Kidney (tissue), 14 donors: ENCODE measurements around the gene POLR2C. TPM values are rescaled to one million over a fixed set of nuclear protein-coding genes. Genes with fewer than 3 reads are reported as not detected.
A peak's percentile ranks its signal among the peaks of the same experiment; 100 is the strongest.

ENCODE experiments used
- DNase-seq, 5 donors: peaks; one replicate each; pipeline ENCODE4 v3.0.0-alpha.2; 2013 to 2020
- FAIRE-seq: peaks from 2 replicates; lab custom pipeline; 2012; peaks lifted over from hg19 to GRCh38; lab: Jason Lieb, UNC
- H3K27ac ChIP-seq, 2 donors: one replicate each; pipeline ENCODE4 v1.7.0; 2013; ENCODE audit warnings: low read depth in 2 of 2, low read length in 2 of 2, inconsistent platforms in 1 of 2
- H3K27me3 ChIP-seq: one replicate; pipeline ENCODE4 v1.7.1; 2013; ENCODE audit warnings: low read length, inconsistent platforms; ENCODE audit not compliant: control insufficient read depth, insufficient read depth
- H3K36me3 ChIP-seq, 3 donors: one replicate each; pipeline versions ENCODE4 v1.7.0 to v1.7.1; 2013; ENCODE audit warnings: low read length in 3 of 3, control low read depth in 1 of 3, inconsistent platforms in 1 of 3; ENCODE audit not compliant: insufficient read depth in 3 of 3, control insufficient read depth in 2 of 3
- H3K4me1 ChIP-seq, 3 donors: one replicate each; pipeline versions ENCODE4 v1.7.0 to v1.7.1; 2013; ENCODE audit warnings: low read length in 3 of 3, inconsistent platforms in 1 of 3, low read depth in 1 of 3; ENCODE audit not compliant: control insufficient read depth in 2 of 3, insufficient read depth in 2 of 3
- H3K4me3 ChIP-seq, 3 donors: one replicate each; pipeline versions ENCODE4 v1.7.0 to v1.8.1; 2013; ENCODE audit warnings: low read length in 3 of 3, control low read depth in 1 of 3, inconsistent platforms in 1 of 3
- H3K9ac ChIP-seq, 3 donors: one replicate each; pipeline versions ENCODE4 v1.7.0 to v1.7.1; 2013; ENCODE audit warnings: low read length in 3 of 3, control low read depth in 1 of 3, inconsistent platforms in 1 of 3
- H3K9me3 ChIP-seq, 3 donors: one replicate each; pipeline versions ENCODE4 v1.7.0 to v1.7.1; 2013; ENCODE audit warnings: low read length in 3 of 3, control low read depth in 1 of 3, inconsistent platforms in 1 of 3; ENCODE audit not compliant: control insufficient read depth in 2 of 3, insufficient read depth in 1 of 3
- CTCF ChIP-seq: IDR thresholded peaks from 3 replicates; pipeline ENCODE4 v1.5.1; 2012; ENCODE audit warnings: mild to moderate bottlenecking, moderate library complexity, borderline replicate concordance; ENCODE audit not compliant: insufficient read depth; ENCODE audit errors: extremely low read depth
- intact Hi-C: fragments of 100-400 bp; cut with DNase I; formaldehyde crosslinking; loops from one replicate; pipeline ENCODE4 v1.11.1; 2022
- polyA plus RNA-seq: library from polyadenylated mRNA; stranded (reverse); fragments of 350-450 nt; fragmentation: Illumina TruSeq; extraction: RNeasy Lipid Tissue Mini Kit (QIAGEN cat#74804); gene quantifications from one replicate; pipeline ENCODE4 v1.2.3, GENCODE V29; 2014; ENCODE audit warnings: low read depth, low replicate concordance; ENCODE audit not compliant: insufficient read depth
- total RNA-seq: library from RNA; stranded (reverse); fragmentation: NEBNext Ultra II Directional; extraction: Animal tissue kit (Norgen Biotek cat#: 25700); gene quantifications from one replicate; pipeline ENCODE4 v1.2.1, GENCODE V29; 2021
- donor health status: control.
- donor health status: control.
- donor health status: control.
- donor health status: control.
- donor health status: control.
- donor health status: DM: yes; HTN: yes; CAD: no.
- donor health status: Normal renal cell carcinoma (clear cell type).

The POLR2C gene
- total and polyA plus RNA-seq, 2 donors from 2014 or later: 58.9 to 68.9 TPM

GRCh38 chr16:57512296-57513001, 50.0 kb downstream of the POLR2C start:
- Histone ChIP-seq H3K9ac (no peak overlapping the region), H3K4me3 (no peak overlapping the region), H3K27ac (no peak overlapping the region), H3K9me3 (no peaks in the 10 kb centered on the region), H3K27me3 (no peaks in the 10 kb centered on the region), H3K4me1 (peaks cover 6 to 26% (median 11%) of the 10 kb centered on the region in 3 donors), H3K36me3 (peaks cover 0 to 3% (median 2%) of the 10 kb centered on the region in 3 donors)
- intact Hi-C loops: loop anchor here (10.0 kb wide), 1 partner anchor 98 kb away; no protein-coding TSS in a partner anchor
- DNase-seq: peak in 1 of 5 donors; percentile 74
- TF ChIP-seq CTCF: no peak
- FAIRE-seq: no peak

GRCh38 chr16:57513371-57514102, 51.1 kb downstream of the POLR2C start:
- no peak for FAIRE-seq

DNA sequence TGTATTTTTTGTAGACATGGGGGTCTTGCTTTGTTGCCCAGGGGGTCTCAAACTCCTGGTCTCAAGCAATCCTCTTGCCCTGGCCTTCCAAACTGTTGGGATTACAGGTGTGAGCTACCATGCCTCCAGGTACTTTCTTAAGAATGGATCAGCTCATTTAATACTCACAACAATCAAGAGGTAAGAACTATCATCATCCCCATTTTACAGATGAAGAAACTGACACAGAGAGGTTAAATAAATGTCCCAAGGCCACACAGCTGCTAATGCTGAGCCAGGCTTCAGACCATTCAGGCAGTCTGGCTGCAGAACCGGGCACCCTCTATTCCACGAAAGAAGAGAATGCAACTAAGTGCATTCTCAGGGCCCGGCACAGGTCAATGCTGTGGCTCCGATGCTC, 51.9 kb downstream of the POLR2C start:
- peak overlapping the region in 1 of 3 donors; percentile 26 for H3K9ac ChIP-seq
- no peak overlapping the region for H3K4me3 ChIP-seq
- H3K4me1 ChIP-seq: peaks cover 6 to 26% (median 11%) of the 10 kb centered on the region in 3 donors
- H3K9me3 ChIP-seq: no peaks in the 10 kb centered on the region
- no peak for FAIRE-seq
- DNase-seq: no peak
- peak overlapping the region in 1 of 2 donors; percentile 41 for H3K27ac ChIP-seq
- H3K27me3 ChIP-seq: no peaks in the 10 kb centered on the region
- TF ChIP-seq CTCF: no peak
- peaks cover 2 to 4% (median 3%) of the 10 kb centered on the region in 3 donors for H3K36me3 ChIP-seq
- intact Hi-C loops: loop anchor here (10.0 kb wide), 1 partner anchor 100 kb away; no protein-coding TSS in a partner anchor

More at GRCh38 chr16:57513371-57514102, 51.1 kb downstream of the POLR2C start:
- no peak overlapping the region for H3K4me3 ChIP-seq
- intact Hi-C loops: loop anchor here (10.0 kb wide), 1 partner anchor 99 kb away; no protein-coding TSS in a partner anchor
- DNase-seq: peak; percentile 86 to 95 (median 91)
- H3K27ac ChIP-seq: peak overlapping the region; percentile 43 to 66
- H3K27me3 ChIP-seq: no peaks in the 10 kb centered on the region
- peaks cover 2 to 3% (median 2%) of the 10 kb centered on the region in 3 donors for H3K36me3 ChIP-seq
- TF ChIP-seq CTCF: no peak
- H3K4me1 ChIP-seq: peaks cover 6 to 26% (median 11%) of the 10 kb centered on the region in 3 donors
- no peaks in the 10 kb centered on the region for H3K9me3 ChIP-seq
- H3K9ac ChIP-seq: peak overlapping the region in 1 of 3 donors; percentile 34
